HepG2 (cell line): ENCODE data around the gene RBM47. TPM values are rescaled to one million over a fixed set of nuclear protein-coding genes. Genes with fewer than 3 reads are reported as not detected.

ENCODE experiments used
- ATAC-seq: fragments of 200-7000 bp; cut with Tn5 transposase; 3 replicates; pipeline ENCODE4 v1.9.1; 2020; ENCODE audit warnings: mild to moderate bottlenecking, moderate library complexity
- BruUV-seq: library from RNA; stranded (reverse); fragments of 400-500 nt; replicated peaks from 2 replicates; lab custom pipeline; 2021; lab: Mats Ljungman, UMichigan
- CTCF ChIA-PET: fragments of 300-600 bp; formaldehyde crosslinking; extraction: SDS; loops from one replicate; lab custom pipeline; 2021; ENCODE audit warnings: low total read pairs, inconsistent platforms, low intra/inter-chr PET ratio; lab: Yijun Ruan, JAX
- POLR2A ChIA-PET: fragments of 350-600 bp; sonication (Branson Sonifier 250); formaldehyde crosslinking; loops from one replicate; lab custom pipeline; 2020; ENCODE audit warnings: antibody characterized with exemption, inconsistent platforms; lab: Yijun Ruan, JAX
- DNase-seq: peaks from one replicate; pipeline ENCODE4 v3.0.0-alpha.2; 2015; ENCODE audit warnings: low spot score
- FAIRE-seq: peaks from 3 replicates; lab custom pipeline; 2011; peaks lifted over from hg19 to GRCh38; lab: Jason Lieb, UNC
- H2AFZ ChIP-seq: one replicate; pipeline ENCODE4 v1.6.1; 2011; ENCODE audit warnings: low read length, inconsistent platforms
- H3K27ac ChIP-seq: fragments of 300-600 bp; 3 replicates; pipeline ENCODE4 v1.8.0; 2011; ENCODE audit warnings: mixed run types, mild to moderate bottlenecking, mixed read lengths, low read length, inconsistent platforms; ENCODE audit not compliant: insufficient read depth; ENCODE audit errors: extremely low read length
- H3K27me3 ChIP-seq, 2 experiments: fragments of 200-600 bp in 1 of 2; 2 replicates in 1 of 2; 3 replicates in 1 of 2; pipeline versions ENCODE4 v1.6.0 to v1.8.0; 2011; ENCODE audit warnings: low read length in 2 of 2, mild to moderate bottlenecking in 2 of 2, moderate library complexity in 2 of 2, inconsistent platforms in 1 of 2; ENCODE audit not compliant: insufficient read depth in 2 of 2, control insufficient read depth in 1 of 2
- H3K36me3 ChIP-seq, 2 experiments: fragments of 200-600 bp in 1 of 2; replicated peaks in 1 of 2; 2 replicates in 1 of 2; 3 replicates in 1 of 2; pipeline versions ENCODE4 v1.5.1 to v1.8.0; 2011; ENCODE audit warnings: low read length in 2 of 2, inconsistent platforms in 1 of 2; ENCODE audit not compliant: insufficient read depth in 2 of 2, control insufficient read depth in 1 of 2
- H3K4me1 ChIP-seq: 2 replicates; pipeline ENCODE4 v1.5.1; 2012; ENCODE audit warnings: low read length, inconsistent platforms; ENCODE audit not compliant: insufficient read depth
- H3K4me2 ChIP-seq: 2 replicates; pipeline ENCODE4 v1.6.0; 2011; ENCODE audit warnings: low read depth, low read length, inconsistent platforms
- H3K4me3 ChIP-seq, 3 experiments: fragments of 200-600 bp in 1 of 3; sonication (generic), shearing (Covaris generic) in 1 of 3; replicated peaks in 1 of 3; 2 replicates each; pipeline ENCODE4 v1.5.1; 2011 to 2016; ENCODE audit warnings: low read length in 3 of 3, inconsistent platforms in 2 of 3, low read depth in 2 of 3, mild to moderate bottlenecking in 2 of 3, control low read depth in 1 of 3, mixed read lengths in 1 of 3; ENCODE audit not compliant: insufficient read depth in 1 of 3
- H3K79me2 ChIP-seq: one replicate; pipeline ENCODE4 v1.6.1; 2011; ENCODE audit warnings: low read length, inconsistent platforms; ENCODE audit not compliant: insufficient read depth
- H3K9ac ChIP-seq: 2 replicates; pipeline ENCODE4 v1.6.0; 2011; ENCODE audit warnings: mild to moderate bottlenecking, low read depth, low read length, inconsistent platforms; ENCODE audit not compliant: insufficient read depth
- H3K9me3 ChIP-seq: 2 replicates; pipeline ENCODE4 v1.5.1; 2012; ENCODE audit warnings: mild to moderate bottlenecking, low read length
- H4K20me1 ChIP-seq: 2 replicates; pipeline ENCODE4 v1.6.0; 2011; ENCODE audit warnings: inconsistent platforms, mild to moderate bottlenecking, low read length, moderate library complexity; ENCODE audit not compliant: insufficient read depth
- CBFB ChIP-seq: sonication (generic); formaldehyde crosslinking; IDR thresholded peaks from 2 replicates; pipeline ENCODE4 v1.4.0; 2020; ENCODE audit warnings: missing genetic modification reagents
- HDAC6 ChIP-seq: fragments of 200-600 bp; sonication (generic); IDR thresholded peaks from 2 replicates; pipeline ENCODE4 v1.7.0; 2017; ENCODE audit warnings: mild to moderate bottlenecking, antibody characterized with exemption, low read length, low read depth
- HIVEP1 ChIP-seq: sonication (generic); formaldehyde crosslinking; IDR thresholded peaks from 2 replicates; pipeline ENCODE4 v1.4.0; 2020; ENCODE audit warnings: mild to moderate bottlenecking, missing genetic modification reagents
- HNF4G ChIP-seq, 2 experiments: sonication (generic) in 1 of 2; formaldehyde crosslinking in 1 of 2; IDR thresholded peaks; 2 replicates each; pipeline versions ENCODE4 v1.4.0 to v1.6.1; 2011 to 2020; ENCODE audit warnings: borderline replicate concordance in 2 of 2, low read depth in 2 of 2, mild to moderate bottlenecking in 2 of 2, low read length in 1 of 2, missing genetic modification reagents in 1 of 2, moderate library complexity in 1 of 2
- IKZF1 ChIP-seq: fragments of 450-650 bp; IDR thresholded peaks from 2 replicates; pipeline ENCODE4 v1.7.1; 2016
- IRF2 ChIP-seq: IDR thresholded peaks from 2 replicates; pipeline ENCODE4 v1.6.1; 2018; ENCODE audit warnings: missing genetic modification reagents, missing compliant biosample characterization
- KLF9 ChIP-seq: IDR thresholded peaks from 2 replicates; pipeline ENCODE4 v1.6.1; 2016; ENCODE audit warnings: low read depth
- POLR2A ChIP-seq, 2 experiments: IDR thresholded peaks; 2 replicates each; pipeline ENCODE4 v1.6.1; 2011; ENCODE audit warnings: low read depth in 2 of 2, low read length in 2 of 2, mild to moderate bottlenecking in 1 of 2, moderate library complexity in 1 of 2; ENCODE audit not compliant: insufficient read depth in 1 of 2
- ZGPAT ChIP-seq: IDR thresholded peaks from 2 replicates; pipeline ENCODE4 v1.6.1; 2016; ENCODE audit warnings: mild to moderate bottlenecking
- ZNF260 ChIP-seq: sonication (generic); formaldehyde crosslinking; IDR thresholded peaks from 2 replicates; pipeline ENCODE4 v1.4.0; 2020; ENCODE audit warnings: missing genetic modification reagents, low read depth, mild to moderate bottlenecking, borderline replicate concordance
- ZNF674 ChIP-seq: sonication (generic); formaldehyde crosslinking; IDR thresholded peaks from 2 replicates; pipeline ENCODE4 v1.5.0; 2020; ENCODE audit warnings: low read depth, mild to moderate bottlenecking, missing genetic modification reagents
- in situ Hi-C: cut with HindIII; loops from 2 replicates; pipeline ENCODE4 v1.10.0; 2017; ENCODE audit warnings: low pct_unique_long_range_greater_than_20kb; ENCODE audit not compliant: extremely low pct_ligation_motif_present
- intact Hi-C: fragments of 100-400 bp; cut with micrococcal nuclease; formaldehyde crosslinking; loops from one replicate; pipeline ENCODE4 v1.10.0; 2022; ENCODE audit not compliant: unreplicated experiment
- polyA plus RNA-seq, 8 experiments: library from polyadenylated mRNA; depleted of rRNA in 3 of 8; stranded (reverse) in 7 of 8; unstranded in 1 of 8; fragments of >200 nt; fragmentation: Illumina TruSeq in 4 of 8; extraction: Trizol in 4 of 8; gene quantifications; 2 replicates each; pipeline versions ENCODE4 v1.2.1 to v1.2.3, GENCODE V29; 2011 to 2016; ENCODE audit warnings: low read depth in 4 of 8, missing spikeins in 1 of 8, mixed read lengths in 1 of 8; ENCODE audit not compliant: insufficient read depth in 1 of 8
- total RNA-seq, 5 experiments: library from RNA; depleted of rRNA; stranded (reverse); fragments of >200 nt; fragmentation: Illumina TruSeq; extraction: Trizol; gene quantifications; 2 replicates each; pipeline ENCODE4 v1.2.3, GENCODE V29; 2016; ENCODE audit warnings: low read depth in 1 of 5

The RBM47 gene
- total and polyA plus RNA-seq, 2 of the 13 experiments (the other 11 are each of a cell fraction or from before 2014, with no cell fraction given): 1.2 to 2.5 TPM

DNA sequence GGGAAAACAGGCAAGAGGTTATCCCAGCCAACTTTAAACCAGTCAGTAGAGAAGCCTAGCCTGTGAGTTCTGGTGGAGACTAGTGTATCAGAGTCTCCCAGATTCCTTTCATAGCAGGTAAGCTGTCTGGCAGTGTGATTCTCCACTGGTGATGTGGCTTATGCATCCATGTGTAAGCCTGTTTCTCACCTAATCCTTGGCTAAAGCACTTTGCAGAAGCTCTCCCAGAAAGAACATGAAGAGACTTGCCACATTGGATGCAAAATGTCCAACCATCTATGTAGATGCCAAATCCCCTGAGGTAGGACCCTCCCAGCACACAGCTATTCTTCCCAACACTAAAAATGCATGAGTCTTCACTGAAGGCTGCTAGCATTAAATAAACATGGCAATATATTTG, 182.8 kb downstream of the RBM47 start:
- DNase-seq (no peak), ATAC-seq (peak; percentile 87), FAIRE-seq (no peak)
- Histone ChIP-seq H3K9me3 (no peaks in the 10 kb centered on the region), H4K20me1 (no peaks in the 10 kb centered on the region), H3K79me2 (no peaks in the 10 kb centered on the region), H2AFZ (no peak overlapping the region), H3K9ac (no peak overlapping the region), H3K4me1 (peaks cover 42% of the 10 kb centered on the region), H3K36me3 (no peaks in the 10 kb centered on the region), H3K27me3 (no peaks in the 10 kb centered on the region), H3K27ac (peak overlapping the region; percentile 61), H3K4me2 (no peak overlapping the region), H3K4me3 (no peak overlapping the region)
- in situ Hi-C loops (no loop called here), intact Hi-C loops (no loop called here)
- no peak for TF ChIP-seq IRF2
- TF ChIP-seq POLR2A (IDR thresholded peaks at IDR 0.05; ENCODE audit: insufficient read depth in 1 of 2, low read depth in 2 of 2, low read length in 2 of 2): no peak
- no peak for TF ChIP-seq ZNF260 (CRISPR knock-in tag)
- no peak for TF ChIP-seq ZGPAT
- no peak for TF ChIP-seq HDAC6
- TF ChIP-seq ZNF674 (CRISPR knock-in tag): no peak
- TF ChIP-seq HIVEP1: no peak
- TF ChIP-seq CBFB: no peak
- TF ChIP-seq HNF4G (IDR thresholded peaks at IDR 0.05; ENCODE audit: borderline replicate concordance, low read depth, low read length): no peak
- TF ChIP-seq HNF4G (CRISPR knock-in tag; IDR thresholded peaks at IDR 0.05; ENCODE audit: borderline replicate concordance, low read depth): no peak
- no peak for TF ChIP-seq KLF9
- TF ChIP-seq IKZF1: no peak
- no TSS peak for BruUV-seq
- CTCF ChIA-PET: no interaction called here
- POLR2A ChIA-PET: no interaction called here
